CD4-positive, alpha-beta T cell (primary cell): ENCODE measurements around the gene CRHBP. TPM values are rescaled to one million over a fixed set of nuclear protein-coding genes. Genes with fewer than 3 reads are reported as not detected.
A peak's percentile ranks its signal among the peaks of the same experiment; 100 is the strongest.

ENCODE experiments used
- ATAC-seq: fragments of 200-7000 bp; cut with Tn5 transposase; one replicate; pipeline ENCODE4 v1.10.0; 2022; ENCODE audit warnings: mild to moderate bottlenecking; ENCODE audit not compliant: poor library complexity
- CTCF ChIA-PET: fragments of 350-600 bp; sonication (Branson Sonifier 250); formaldehyde crosslinking; loops from one replicate; lab custom pipeline; 2021; ENCODE audit warnings: antibody characterized with exemption, inconsistent platforms; lab: Charles Lee
- POLR2A ChIA-PET: fragments of 350-600 bp; sonication (Branson Sonifier 250); formaldehyde crosslinking; loops from one replicate; lab custom pipeline; 2021; ENCODE audit warnings: antibody characterized with exemption, inconsistent platforms; lab: Charles Lee
- DNase-seq, 14 experiments: peaks; one replicate each; pipeline ENCODE4 v3.0.0-alpha.2; 2013 to 2020; ENCODE audit warnings: mixed read lengths in 2 of 14
- H3K27ac ChIP-seq, 2 donors: one replicate each; pipeline versions ENCODE4 v1.5.1 to v1.7.0; 2013; ENCODE audit warnings: low read length in 2 of 2, low read depth in 1 of 2, mild to moderate bottlenecking in 1 of 2
- H3K27me3 ChIP-seq, 2 experiments: 1 replicate in 1 of 2; 2 replicates in 1 of 2; pipeline versions ENCODE4 v1.6.1 to v1.7.0; 2013; ENCODE audit warnings: low read length in 2 of 2, control low read depth in 1 of 2, mild to moderate bottlenecking in 1 of 2, moderate library complexity in 1 of 2; ENCODE audit not compliant: insufficient read depth in 2 of 2, control insufficient read depth in 1 of 2
- H3K36me3 ChIP-seq: one replicate; pipeline ENCODE4 v1.6.1; 2013; ENCODE audit warnings: low read length, control low read depth; ENCODE audit not compliant: insufficient read depth
- H3K4me1 ChIP-seq: one replicate; pipeline ENCODE4 v1.6.1; 2013; ENCODE audit warnings: low read length, control low read depth; ENCODE audit not compliant: insufficient read depth
- H3K4me3 ChIP-seq: one replicate; pipeline ENCODE4 v1.5.1; 2013; ENCODE audit warnings: mild to moderate bottlenecking, low read length, moderate library complexity
- H3K9me3 ChIP-seq, 2 experiments: 1 replicate in 1 of 2; 2 replicates in 1 of 2; pipeline versions ENCODE4 v1.6.1 to v1.7.0; 2013; ENCODE audit warnings: low read length in 2 of 2, mild to moderate bottlenecking in 2 of 2, control low read depth in 1 of 2, moderate library complexity in 1 of 2; ENCODE audit not compliant: control insufficient read depth in 1 of 2, insufficient read depth in 1 of 2
- H3K27ac Mint-ChIP-seq: one replicate; pipeline ENCODE4 v1.8.0; 2020; ENCODE audit warnings: mixed read lengths
- H3K27me3 Mint-ChIP-seq: one replicate; pipeline ENCODE4 v1.8.0; 2021; ENCODE audit warnings: mixed read lengths
- H3K36me3 Mint-ChIP-seq: one replicate; pipeline ENCODE4 v1.8.0; 2021; ENCODE audit warnings: low read depth, mixed read lengths
- H3K4me1 Mint-ChIP-seq: one replicate; pipeline ENCODE4 v1.8.0; 2021; ENCODE audit warnings: low read depth, mixed read lengths
- H3K4me3 Mint-ChIP-seq: one replicate; pipeline ENCODE4 v1.8.0; 2020; ENCODE audit warnings: mild to moderate bottlenecking, mixed read lengths
- H3K9me3 Mint-ChIP-seq: one replicate; pipeline ENCODE4 v1.8.0; 2020; ENCODE audit warnings: mixed read lengths
- intact Hi-C, 2 experiments: fragments of 100-400 bp; cut with DNase I in 1 of 2; cut with micrococcal nuclease in 1 of 2; formaldehyde crosslinking; loops; one replicate each; pipeline versions ENCODE4 v1.15.1 to v1.9.0; 2023 to 2025; cut with DNase I, micrococcal nuclease
- total RNA-seq, 174 experiments: library from RNA in 2 of 174; stranded (reverse) in 2 of 174; gene quantifications; one replicate each; pipeline ENCODE4 v1.2.3 and lab custom pipeline; 2021 to 2026
- TF ChIP-seq, protein P1 (sequence below): fragments of 200-600 bp; IDR thresholded peaks from one replicate; pipeline ENCODE4 v1.8.0; 2022; ENCODE audit warnings: antibody characterized with exemption, mild to moderate bottlenecking

Gene CRHBP
- total RNA-seq, 2 experiments from 2014 or later: not detected

DNA sequence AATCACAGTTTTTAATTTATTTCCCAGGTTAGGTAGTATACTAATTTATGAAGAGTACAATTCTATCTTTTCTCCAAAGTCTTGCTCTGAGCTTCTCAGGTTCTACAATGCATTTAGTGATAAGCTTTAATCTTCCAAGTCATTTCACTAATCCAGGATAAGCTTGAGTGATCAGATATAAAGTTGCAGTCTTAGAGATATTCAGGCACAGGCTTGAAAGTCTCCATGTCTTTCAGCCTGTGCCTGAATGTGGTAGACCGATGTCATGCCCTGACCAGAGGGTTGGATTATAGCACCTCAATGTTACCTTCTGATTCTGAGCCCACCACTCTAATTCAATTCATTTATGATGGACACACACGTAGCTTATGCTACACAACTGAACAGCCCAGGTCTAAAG lies 3.2 kb downstream of the CRHBP start:
- H3K9me3 ChIP-seq: no peaks in the 10 kb centered on the region
- intact Hi-C loops: no loop called here
- POLR2A ChIA-PET: interaction anchor here (0.6 kb wide), 1 partner anchor 653 kb away, joined by 3 read pairs; no protein-coding TSS in a partner anchor
- H3K27ac ChIP-seq: no peak overlapping the region
- ATAC-seq: no peak
- no peak for DNase-seq
- Mint-ChIP-seq H3K9me3 (no peaks in the 10 kb centered on the region), H3K27me3 (peaks cover 46% of the 10 kb centered on the region), H3K27ac (no peak overlapping the region), H3K36me3 (no peaks in the 10 kb centered on the region), H3K4me1 (no peaks in the 10 kb centered on the region), H3K4me3 (no peak overlapping the region)
- peaks cover 21 to 49% of the 10 kb centered on the region in 2 experiments for H3K27me3 ChIP-seq
- no peaks in the 10 kb centered on the region for H3K36me3 ChIP-seq
- TF ChIP-seq, protein P1, sequence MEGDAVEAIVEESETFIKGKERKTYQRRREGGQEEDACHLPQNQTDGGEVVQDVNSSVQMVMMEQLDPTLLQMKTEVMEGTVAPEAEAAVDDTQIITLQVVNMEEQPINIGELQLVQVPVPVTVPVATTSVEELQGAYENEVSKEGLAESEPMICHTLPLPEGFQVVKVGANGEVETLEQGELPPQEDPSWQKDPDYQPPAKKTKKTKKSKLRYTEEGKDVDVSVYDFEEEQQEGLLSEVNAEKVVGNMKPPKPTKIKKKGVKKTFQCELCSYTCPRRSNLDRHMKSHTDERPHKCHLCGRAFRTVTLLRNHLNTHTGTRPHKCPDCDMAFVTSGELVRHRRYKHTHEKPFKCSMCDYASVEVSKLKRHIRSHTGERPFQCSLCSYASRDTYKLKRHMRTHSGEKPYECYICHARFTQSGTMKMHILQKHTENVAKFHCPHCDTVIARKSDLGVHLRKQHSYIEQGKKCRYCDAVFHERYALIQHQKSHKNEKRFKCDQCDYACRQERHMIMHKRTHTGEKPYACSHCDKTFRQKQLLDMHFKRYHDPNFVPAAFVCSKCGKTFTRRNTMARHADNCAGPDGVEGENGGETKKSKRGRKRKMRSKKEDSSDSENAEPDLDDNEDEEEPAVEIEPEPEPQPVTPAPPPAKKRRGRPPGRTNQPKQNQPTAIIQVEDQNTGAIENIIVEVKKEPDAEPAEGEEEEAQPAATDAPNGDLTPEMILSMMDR: no peak
- H3K4me3 ChIP-seq: no peak overlapping the region
- CTCF ChIA-PET: no interaction called here
- peaks cover 13% of the 10 kb centered on the region for H3K4me1 ChIP-seq

DNA sequence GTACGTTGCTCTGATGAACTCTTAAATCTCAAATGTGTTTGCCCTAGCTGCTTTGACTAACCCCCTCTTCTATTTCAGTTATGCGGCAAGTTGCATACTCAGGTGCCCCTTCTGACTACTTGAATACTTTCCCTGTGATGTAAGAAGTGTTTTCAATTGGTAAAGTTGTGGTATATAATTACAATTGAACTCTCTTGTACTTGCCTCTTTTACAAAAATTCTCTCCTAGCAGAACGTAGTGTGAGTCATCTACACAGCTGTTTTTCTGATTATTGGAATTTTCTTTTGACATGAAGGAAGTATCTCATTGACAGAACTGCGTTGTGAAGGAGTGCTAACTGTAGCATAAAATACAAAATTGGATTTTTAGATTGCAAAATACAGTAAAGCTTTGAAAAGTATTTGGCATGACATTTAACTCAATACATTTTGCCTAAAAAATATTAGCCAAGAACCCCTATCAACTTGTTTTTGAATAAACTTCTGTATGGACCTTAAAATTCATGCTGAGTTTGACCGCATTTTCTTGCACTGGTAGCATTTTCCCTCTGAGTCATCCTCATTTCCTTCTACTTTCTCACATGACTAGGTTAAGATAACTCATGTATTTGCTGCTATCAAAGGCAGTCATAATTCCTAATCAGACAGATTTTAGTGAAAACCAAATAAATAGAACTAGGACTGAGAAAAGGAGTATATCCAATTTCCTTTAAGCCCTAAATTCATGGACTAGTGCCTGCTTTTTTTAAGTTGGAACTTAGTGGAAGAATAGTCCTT lies 6.3 kb downstream of the CRHBP start:
- ChIA-PET CTCF (no interaction called here), POLR2A (no interaction called here)
- intact Hi-C loops: no loop called here
- TF ChIP-seq, protein P1: no peak
- Mint-ChIP-seq H3K27me3 (peaks cover 27% of the 10 kb centered on the region), H3K4me1 (no peaks in the 10 kb centered on the region), H3K9me3 (no peaks in the 10 kb centered on the region), H3K36me3 (no peaks in the 10 kb centered on the region), H3K27ac (no peak overlapping the region), H3K4me3 (no peak overlapping the region)
- no peak overlapping the region for H3K27ac ChIP-seq
- ATAC-seq (no peak), DNase-seq (peak in 2 of 14 experiments; percentile 20 to 27)
- H3K36me3 ChIP-seq: no peaks in the 10 kb centered on the region
- peaks cover 5% of the 10 kb centered on the region for H3K4me1 ChIP-seq
- H3K4me3 ChIP-seq: no peak overlapping the region
- H3K27me3 ChIP-seq: peaks cover 13 to 27% of the 10 kb centered on the region in 2 experiments
- no peaks in the 10 kb centered on the region for H3K9me3 ChIP-seq

DNA sequence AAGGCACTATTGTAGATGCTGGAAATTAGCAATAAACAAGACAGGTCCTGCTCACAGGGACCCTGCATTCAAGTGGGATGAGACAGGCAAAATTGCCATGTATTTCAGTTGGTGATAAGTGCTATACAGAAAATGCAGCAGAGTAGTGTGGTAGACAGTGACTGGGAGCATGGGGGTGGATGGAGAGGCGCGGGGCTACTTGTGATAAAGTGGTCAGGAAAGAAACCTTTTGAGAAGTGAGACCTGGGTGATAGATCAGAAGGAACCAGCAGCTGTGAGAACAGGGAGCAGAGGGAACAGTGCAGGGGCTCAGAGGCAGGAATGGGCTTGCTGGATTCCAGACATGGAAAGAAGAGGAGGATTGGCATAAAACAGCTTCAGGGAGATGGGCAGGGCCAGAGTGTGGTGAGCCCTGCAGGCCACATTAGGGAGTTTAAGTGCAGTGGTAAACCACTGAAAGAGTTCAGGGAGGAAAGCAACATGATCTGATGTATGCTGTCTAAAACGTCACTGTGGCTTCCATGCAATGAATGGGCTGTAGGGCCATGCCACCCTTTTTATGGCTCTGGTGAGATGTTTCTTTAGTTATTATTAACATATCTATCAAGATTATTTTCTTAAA lies 7.3 kb downstream of the CRHBP start:
- H3K9me3 ChIP-seq: no peaks in the 10 kb centered on the region
- ChIA-PET POLR2A (no interaction called here), CTCF (no interaction called here)
- H3K4me3 ChIP-seq: no peak overlapping the region
- ATAC-seq: no peak
- no peaks in the 10 kb centered on the region for H3K4me1 ChIP-seq
- intact Hi-C loops: no loop called here
- H3K27me3 ChIP-seq: peaks cover 8 to 18% of the 10 kb centered on the region in 2 experiments
- no peak for DNase-seq
- TF ChIP-seq, protein P1: no peak
- Mint-ChIP-seq H3K36me3 (no peaks in the 10 kb centered on the region), H3K4me3 (no peak overlapping the region), H3K9me3 (no peaks in the 10 kb centered on the region), H3K4me1 (no peaks in the 10 kb centered on the region), H3K27me3 (peaks cover 18% of the 10 kb centered on the region), H3K27ac (no peak overlapping the region)
- no peaks in the 10 kb centered on the region for H3K36me3 ChIP-seq
- H3K27ac ChIP-seq: no peak overlapping the region
